ENCODE measurements around the gene PDGFRB.

Gene PDGFRB

GRCh38 chr5:150080696-150081435 lies 74.8 kb downstream of the PDGFRB start:
- DNase-seq: no peak

- DNase-seq: no peak
Observed at GRCh38 chr5:150079909-150080461, 75.7 kb downstream of the PDGFRB start.

- DNase-seq: no peak
Observed at GRCh38 chr5:150078802-150079689, 76.6 kb downstream of the PDGFRB start.

GRCh38 chr5:150077996-150078801 lies 77.4 kb downstream of the PDGFRB start:
- no peak for DNase-seq

- no peak for DNase-seq
Observed at GRCh38 chr5:150077060-150077459, 78.6 kb downstream of the PDGFRB start.

- no peak for DNase-seq
Observed at GRCh38 chr5:150075806-150076205, 79.8 kb downstream of the PDGFRB start.

- DNase-seq: no peak
Observed at GRCh38 chr5:150075233-150075632, 80.4 kb downstream of the PDGFRB start.

- no peak for DNase-seq
Observed at GRCh38 chr5:150073677-150074076, 82.0 kb downstream of the PDGFRB start.

GRCh38 chr5:150073086-150073625 lies 82.5 kb downstream of the PDGFRB start:
- no peak for DNase-seq

GRCh38 chr5:150070821-150071220 lies 84.8 kb downstream of the PDGFRB start:
- no peak for DNase-seq

GRCh38 chr5:150069672-150070627 lies 85.7 kb downstream of the PDGFRB start:
- no peak for DNase-seq

- DNase-seq: no peak
Observed at GRCh38 chr5:150068961-150069645, 86.5 kb downstream of the PDGFRB start.

GRCh38 chr5:150068472-150068871 lies 87.2 kb downstream of the PDGFRB start:
- DNase-seq: no peak

- no peak for DNase-seq
Observed at GRCh38 chr5:150068071-150068470, 87.6 kb downstream of the PDGFRB start.

- DNase-seq: no peak
Observed at GRCh38 chr5:150067405-150067960, 88.2 kb downstream of the PDGFRB start.

- peak; percentile 18 for DNase-seq
Observed at GRCh38 chr5:150066901-150067396, 88.7 kb downstream of the PDGFRB start.

- DNase-seq: no peak
Observed at GRCh38 chr5:150066436-150066835, 89.2 kb downstream of the PDGFRB start.

GRCh38 chr5:150065886-150066285 lies 89.8 kb downstream of the PDGFRB start:
- no peak for DNase-seq

- DNase-seq: no peak
Observed at GRCh38 chr5:150065346-150065745, 90.3 kb downstream of the PDGFRB start.

GRCh38 chr5:150064681-150065220 lies 90.9 kb downstream of the PDGFRB start:
- no peak for DNase-seq
